ENCODE measurements around the gene TSC22D1. TPM values are rescaled to one million over a fixed set of nuclear protein-coding genes. Genes with fewer than 3 reads are reported as not detected.

Gene TSC22D1
- total RNA-seq, 4 donors from 2014 or later: 153 to 200 (median 182) TPM

DNA sequence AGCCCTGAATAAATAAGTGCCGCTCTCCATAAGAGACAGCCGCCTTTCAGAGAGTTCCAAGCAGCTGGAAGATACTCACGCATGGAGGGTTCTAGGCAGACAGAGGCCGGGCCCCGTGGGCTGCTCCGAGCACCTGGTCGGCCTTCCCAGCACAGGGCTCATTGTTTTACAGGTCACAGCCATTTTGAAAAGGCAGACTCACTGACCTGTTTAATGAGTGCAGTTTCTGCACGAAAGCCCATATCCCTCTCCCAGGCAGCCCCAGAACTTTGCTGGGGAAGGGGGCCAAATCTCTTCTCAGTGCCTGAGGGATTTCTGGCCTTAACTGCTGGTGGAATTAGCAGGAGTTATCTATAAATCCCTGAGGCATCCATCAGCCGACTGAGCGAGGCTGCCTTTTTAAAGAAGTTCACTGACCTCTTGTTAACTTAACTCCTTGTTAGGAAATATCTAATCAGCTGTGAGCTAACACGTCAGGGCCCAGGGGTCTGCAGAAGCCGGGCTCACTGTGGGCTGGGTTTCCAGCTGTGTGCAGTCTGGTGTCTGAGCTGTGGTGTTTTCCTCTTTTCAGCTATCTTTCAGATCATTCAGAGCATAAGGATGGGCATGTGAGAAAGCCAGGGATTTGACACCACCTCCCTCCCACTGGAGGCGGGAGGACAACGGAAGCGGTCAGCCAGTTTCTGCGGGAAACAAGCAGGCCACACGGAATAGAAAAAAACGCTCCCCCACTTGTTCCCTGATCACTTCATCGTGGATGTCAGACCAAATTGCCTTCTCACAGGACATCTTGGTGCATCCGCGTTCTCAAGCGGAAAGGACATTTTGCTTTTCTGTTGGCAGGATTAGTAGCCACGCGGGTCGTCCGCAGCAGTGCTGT lies 179.2 kb downstream of the TSC22D1 start:
- Histone ChIP-seq H3K4me1 (no peaks in the 10 kb centered on the region), H3K27me3 (no peaks in the 10 kb centered on the region), H3K4me3 (no peak overlapping the region), H3K27ac (peak overlapping the region; percentile 66 to 74), H3K9me3 (no peaks in the 10 kb centered on the region), H3K36me3 (no peaks in the 10 kb centered on the region)
- DNase-seq: peak; percentile 43 to 61
- TF ChIP-seq, protein P1, sequence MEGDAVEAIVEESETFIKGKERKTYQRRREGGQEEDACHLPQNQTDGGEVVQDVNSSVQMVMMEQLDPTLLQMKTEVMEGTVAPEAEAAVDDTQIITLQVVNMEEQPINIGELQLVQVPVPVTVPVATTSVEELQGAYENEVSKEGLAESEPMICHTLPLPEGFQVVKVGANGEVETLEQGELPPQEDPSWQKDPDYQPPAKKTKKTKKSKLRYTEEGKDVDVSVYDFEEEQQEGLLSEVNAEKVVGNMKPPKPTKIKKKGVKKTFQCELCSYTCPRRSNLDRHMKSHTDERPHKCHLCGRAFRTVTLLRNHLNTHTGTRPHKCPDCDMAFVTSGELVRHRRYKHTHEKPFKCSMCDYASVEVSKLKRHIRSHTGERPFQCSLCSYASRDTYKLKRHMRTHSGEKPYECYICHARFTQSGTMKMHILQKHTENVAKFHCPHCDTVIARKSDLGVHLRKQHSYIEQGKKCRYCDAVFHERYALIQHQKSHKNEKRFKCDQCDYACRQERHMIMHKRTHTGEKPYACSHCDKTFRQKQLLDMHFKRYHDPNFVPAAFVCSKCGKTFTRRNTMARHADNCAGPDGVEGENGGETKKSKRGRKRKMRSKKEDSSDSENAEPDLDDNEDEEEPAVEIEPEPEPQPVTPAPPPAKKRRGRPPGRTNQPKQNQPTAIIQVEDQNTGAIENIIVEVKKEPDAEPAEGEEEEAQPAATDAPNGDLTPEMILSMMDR (IDR thresholded peaks at IDR 0.05): no peak
- TF ChIP-seq POLR2A (IDR thresholded peaks at IDR 0.05): peak in 1 of 2 donors; percentile 13
- intact Hi-C loops (cut with DNase I; ENCODE audit: low total_unique reads): no loop called here

DNA sequence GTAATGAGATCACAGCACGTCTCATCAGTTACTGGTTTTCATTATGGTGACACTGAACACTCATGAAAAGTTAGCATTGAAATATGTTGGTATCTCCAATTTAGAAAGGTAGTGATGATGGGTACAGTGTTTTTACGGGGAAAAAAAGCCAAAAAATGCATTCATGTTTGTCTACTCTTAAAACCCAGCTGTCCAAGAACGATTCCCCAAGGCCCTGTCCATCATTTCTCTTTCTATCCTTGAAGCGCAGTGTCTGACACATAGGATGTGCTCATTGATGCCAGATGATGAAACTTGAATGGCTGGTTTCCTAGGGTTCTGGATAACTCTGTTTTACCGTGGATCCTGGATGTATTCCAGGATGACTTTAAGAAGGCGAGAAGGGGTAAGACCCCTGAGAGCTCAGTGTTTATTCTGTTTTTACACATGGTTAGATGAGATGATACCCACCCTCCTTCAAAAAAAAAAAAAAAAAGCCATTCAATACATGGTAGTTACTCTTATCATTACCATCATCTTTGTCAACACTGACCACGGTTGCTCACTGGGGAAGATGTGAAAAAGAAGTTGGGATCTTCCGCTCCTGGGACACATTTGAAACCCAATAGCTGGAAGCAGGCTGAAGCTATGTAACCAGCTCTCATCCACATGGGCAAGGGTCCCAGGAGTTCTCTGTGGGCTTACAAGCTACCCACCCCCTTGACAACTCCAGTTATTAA lies 180.0 kb downstream of the TSC22D1 start:
- Histone ChIP-seq H3K36me3 (no peaks in the 10 kb centered on the region), H3K27me3 (no peaks in the 10 kb centered on the region), H3K9me3 (no peaks in the 10 kb centered on the region), H3K4me1 (no peaks in the 10 kb centered on the region), H3K4me3 (no peak overlapping the region), H3K27ac (peak overlapping the region; percentile 66 to 74)
- no peak for DNase-seq
- TF ChIP-seq, protein P1 (IDR thresholded peaks at IDR 0.05): no peak
- TF ChIP-seq POLR2A (IDR thresholded peaks at IDR 0.05): no peak
- intact Hi-C loops (cut with DNase I; ENCODE audit: low total_unique reads): no loop called here

DNA sequence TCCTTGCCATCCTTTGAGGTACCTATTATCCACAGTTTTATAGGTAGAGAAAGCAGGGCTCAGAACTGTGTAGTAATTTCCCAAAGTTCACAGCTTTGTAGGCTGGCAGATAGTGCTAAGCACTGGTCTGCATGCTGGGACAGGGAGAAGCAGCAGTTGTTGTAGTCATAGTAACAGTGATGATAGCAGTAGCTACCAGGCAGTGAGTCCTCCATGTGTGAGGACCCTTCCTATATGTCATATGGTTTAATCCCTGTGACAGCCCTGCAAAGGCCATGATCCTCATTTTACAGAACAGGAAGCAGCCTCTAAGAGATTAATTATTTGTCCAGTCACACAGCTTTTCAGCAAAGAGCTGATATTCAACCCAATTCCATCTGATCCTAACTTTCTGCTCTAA lies 181.5 kb downstream of the TSC22D1 start:
- TF ChIP-seq, protein P1 (IDR thresholded peaks at IDR 0.05): no peak
- TF ChIP-seq POLR2A (IDR thresholded peaks at IDR 0.05): no peak
- Histone ChIP-seq H3K4me3 (no peak overlapping the region), H3K9me3 (no peaks in the 10 kb centered on the region), H3K27ac (no peak overlapping the region), H3K27me3 (no peaks in the 10 kb centered on the region), H3K4me1 (no peaks in the 10 kb centered on the region), H3K36me3 (no peaks in the 10 kb centered on the region)
- intact Hi-C loops (cut with DNase I; ENCODE audit: low total_unique reads): no loop called here
- no peak for DNase-seq

DNA sequence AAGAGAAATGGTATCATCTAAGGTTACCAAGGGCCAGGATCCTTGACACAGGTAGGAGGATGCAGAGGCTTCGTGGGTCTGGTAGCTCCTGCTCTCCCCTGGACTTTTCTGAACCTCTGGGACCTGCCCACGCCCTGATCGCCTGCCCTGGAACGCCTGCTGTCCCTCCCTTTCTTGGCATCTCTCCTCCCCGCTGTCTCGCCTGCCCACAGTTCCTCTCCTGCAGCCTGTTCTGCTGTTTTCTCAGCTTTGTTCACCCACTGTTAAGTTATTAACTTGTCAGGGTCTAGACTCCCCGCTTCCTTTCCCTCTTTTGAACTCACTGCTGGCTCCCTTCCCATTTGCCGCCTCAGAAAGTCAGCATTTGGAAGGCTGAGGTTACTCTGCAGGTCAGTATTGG lies 182.7 kb downstream of the TSC22D1 start:
- H3K4me3 ChIP-seq: no peak overlapping the region
- peak overlapping the region; percentile 17 to 25 for H3K27ac ChIP-seq
- no peaks in the 10 kb centered on the region for H3K9me3 ChIP-seq
- TF ChIP-seq, protein P1 (IDR thresholded peaks at IDR 0.05): no peak
- TF ChIP-seq POLR2A (IDR thresholded peaks at IDR 0.05): no peak
- no peaks in the 10 kb centered on the region for H3K4me1 ChIP-seq
- H3K36me3 ChIP-seq: no peaks in the 10 kb centered on the region
- intact Hi-C loops (cut with DNase I; ENCODE audit: low total_unique reads): no loop called here
- no peak for DNase-seq
- H3K27me3 ChIP-seq: no peaks in the 10 kb centered on the region

DNA sequence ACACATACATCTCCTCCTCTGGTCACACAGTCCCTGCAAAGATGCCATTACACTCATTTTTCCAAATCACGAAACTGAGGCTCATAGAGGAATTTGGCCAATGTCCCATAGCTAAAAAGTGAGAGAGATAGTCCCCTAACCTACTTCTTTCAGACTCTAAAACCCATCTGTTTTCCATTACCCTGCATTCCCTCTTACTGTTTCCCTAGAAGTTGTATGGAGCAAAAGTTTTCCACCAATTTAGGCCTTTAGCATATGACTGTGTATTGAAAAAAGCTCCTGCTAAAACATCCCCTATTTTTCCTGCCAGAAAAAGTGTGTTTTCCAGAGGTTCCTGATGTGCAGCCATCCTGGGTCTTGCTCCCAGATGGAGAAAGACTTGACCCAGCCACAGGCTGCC lies 186.3 kb downstream of the TSC22D1 start:
- intact Hi-C loops (cut with DNase I; ENCODE audit: low total_unique reads): no loop called here
- TF ChIP-seq, protein P1 (IDR thresholded peaks at IDR 0.05): no peak
- TF ChIP-seq POLR2A (IDR thresholded peaks at IDR 0.05): no peak
- no peaks in the 10 kb centered on the region for H3K4me1 ChIP-seq
- H3K9me3 ChIP-seq: no peaks in the 10 kb centered on the region
- H3K27ac ChIP-seq: no peak overlapping the region
- no peaks in the 10 kb centered on the region for H3K27me3 ChIP-seq
- H3K36me3 ChIP-seq: no peaks in the 10 kb centered on the region
- no peak for DNase-seq
- no peak overlapping the region for H3K4me3 ChIP-seq
